Measurements from ENCODE around the gene PRKCB.

PRKCB gene

GRCh38 chr16:24070851-24071250 lies 235.1 kb downstream of the PRKCB start:
- no peak for TF ChIP-seq CTCF (IDR thresholded peaks at IDR 0.05)
- Histone ChIP-seq H3K4me2 (ENCODE audit: low read length) (no peak overlapping the region), H3K27me3 (ENCODE audit: control insufficient read depth, insufficient read depth, low read length) (no peaks in the 10 kb centered on the region), H2AFZ (no peak overlapping the region), H3K4me1 (no peaks in the 10 kb centered on the region), H3K9ac (no peak overlapping the region), H3K4me3 (ENCODE audit: low read depth, low read length) (no peak overlapping the region), H3K27ac (no peak overlapping the region), H3K79me2 (no peaks in the 10 kb centered on the region), H3K9me3 (ENCODE audit: control insufficient read depth, low read length) (no peaks in the 10 kb centered on the region), H3K36me3 (ENCODE audit: control insufficient read depth, insufficient read depth, low read length) (no peaks in the 10 kb centered on the region)

DNA sequence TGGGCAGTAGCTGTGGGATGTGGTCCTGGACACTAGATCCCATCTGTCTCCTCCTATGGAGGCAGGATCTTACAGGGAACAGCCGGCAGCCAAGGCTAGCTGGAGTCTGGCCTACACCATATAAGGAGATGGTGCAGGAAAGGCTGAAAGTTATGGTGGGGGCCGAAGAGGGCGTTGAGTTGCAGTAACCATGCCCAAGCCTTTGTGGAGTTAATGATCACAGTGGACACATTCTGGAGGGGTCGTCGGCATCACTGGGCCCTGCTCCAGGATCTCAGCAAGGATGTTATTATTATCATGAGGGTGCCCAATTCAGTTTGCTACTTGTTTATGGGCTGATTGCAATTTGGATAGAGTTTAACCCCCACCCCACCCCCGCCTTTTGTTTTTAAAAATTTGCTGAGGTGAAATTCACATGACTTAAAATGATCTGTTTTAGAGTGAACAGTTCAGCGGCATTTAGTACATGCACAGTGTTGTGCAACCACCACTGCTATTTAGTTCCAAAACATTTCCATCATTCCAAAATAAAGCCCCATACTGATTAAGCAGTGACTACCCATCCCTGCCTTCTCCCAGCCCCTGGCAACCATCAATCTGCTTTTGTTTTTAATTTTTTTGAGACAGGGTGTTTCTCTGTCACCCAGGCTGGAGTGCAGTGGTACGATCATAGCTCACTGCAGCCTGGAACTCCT lies 236.0 kb downstream of the PRKCB start:
- no peaks in the 10 kb centered on the region for H3K27me3 ChIP-seq (ENCODE audit: control insufficient read depth, insufficient read depth, low read length)
- H3K9me3 ChIP-seq (ENCODE audit: control insufficient read depth, low read length): no peaks in the 10 kb centered on the region
- H3K4me2 ChIP-seq (ENCODE audit: low read length): no peak overlapping the region
- no peak for TF ChIP-seq CTCF (IDR thresholded peaks at IDR 0.05)
- no peak overlapping the region for H3K4me3 ChIP-seq (ENCODE audit: low read depth, low read length)
- H3K27ac ChIP-seq: no peak overlapping the region
- H3K4me1 ChIP-seq: no peaks in the 10 kb centered on the region
- H3K9ac ChIP-seq: no peak overlapping the region
- H3K79me2 ChIP-seq: no peaks in the 10 kb centered on the region
- H3K36me3 ChIP-seq (ENCODE audit: control insufficient read depth, insufficient read depth, low read length): no peaks in the 10 kb centered on the region
- no peak overlapping the region for H2AFZ ChIP-seq

GRCh38 chr16:24073321-24073720 lies 237.5 kb downstream of the PRKCB start:
- Histone ChIP-seq H3K27me3 (ENCODE audit: control insufficient read depth, insufficient read depth, low read length) (no peaks in the 10 kb centered on the region), H3K9me3 (ENCODE audit: control insufficient read depth, low read length) (no peaks in the 10 kb centered on the region), H3K79me2 (no peaks in the 10 kb centered on the region), H3K4me3 (ENCODE audit: low read depth, low read length) (no peak overlapping the region), H3K27ac (no peak overlapping the region), H3K4me1 (no peaks in the 10 kb centered on the region), H3K36me3 (ENCODE audit: control insufficient read depth, insufficient read depth, low read length) (no peaks in the 10 kb centered on the region), H3K9ac (no peak overlapping the region), H2AFZ (no peak overlapping the region), H3K4me2 (ENCODE audit: low read length) (no peak overlapping the region)
- TF ChIP-seq CTCF (IDR thresholded peaks at IDR 0.05): no peak

- Histone ChIP-seq H3K27ac (no peak overlapping the region), H3K4me1 (no peaks in the 10 kb centered on the region), H3K36me3 (ENCODE audit: control insufficient read depth, insufficient read depth, low read length) (no peaks in the 10 kb centered on the region), H3K27me3 (ENCODE audit: control insufficient read depth, insufficient read depth, low read length) (no peaks in the 10 kb centered on the region), H3K79me2 (no peaks in the 10 kb centered on the region), H2AFZ (no peak overlapping the region), H3K9me3 (ENCODE audit: control insufficient read depth, low read length) (no peaks in the 10 kb centered on the region), H3K4me3 (ENCODE audit: low read depth, low read length) (no peak overlapping the region), H3K4me2 (ENCODE audit: low read length) (no peak overlapping the region), H3K9ac (no peak overlapping the region)
- TF ChIP-seq CTCF (IDR thresholded peaks at IDR 0.05): no peak
Measured at GRCh38 chr16:24074574-24074973, 238.8 kb downstream of the PRKCB start.

GRCh38 chr16:24075302-24075701 lies 239.5 kb downstream of the PRKCB start:
- Histone ChIP-seq H3K4me2 (ENCODE audit: low read length) (no peak overlapping the region), H3K9ac (no peak overlapping the region), H2AFZ (no peak overlapping the region), H3K27me3 (ENCODE audit: control insufficient read depth, insufficient read depth, low read length) (no peaks in the 10 kb centered on the region), H3K4me3 (ENCODE audit: low read depth, low read length) (no peak overlapping the region), H3K36me3 (ENCODE audit: control insufficient read depth, insufficient read depth, low read length) (no peaks in the 10 kb centered on the region), H3K9me3 (ENCODE audit: control insufficient read depth, low read length) (no peaks in the 10 kb centered on the region), H3K79me2 (no peaks in the 10 kb centered on the region), H3K4me1 (no peaks in the 10 kb centered on the region), H3K27ac (no peak overlapping the region)
- no peak for TF ChIP-seq CTCF (IDR thresholded peaks at IDR 0.05)

Measured in parathyroid adenoma (tissue), 2 donors.